A673 (cell line): ENCODE results near the gene FBXL7.

Experiments
- EZH2 ChIP-seq: fragments of 200-600 bp; sonication (generic); IDR thresholded peaks from 2 replicates; pipeline ENCODE4 v1.6.1; 2017; ENCODE audit warnings: borderline replicate concordance, low read depth, mild to moderate bottlenecking, mixed read lengths, antibody characterized with exemption, low read length; ENCODE audit not compliant: poor library complexity, severe bottlenecking
- TF ChIP-seq, protein P1 (sequence below): fragments of 300-800, 200-600 bp; sonication (generic); conservative IDR thresholded peaks from 2 replicates; pipeline ENCODE4 v1.5.1; 2017; ENCODE audit warnings: low read depth, mild to moderate bottlenecking, antibody characterized with exemption, low read length, moderate library complexity, mixed read lengths

DNA sequence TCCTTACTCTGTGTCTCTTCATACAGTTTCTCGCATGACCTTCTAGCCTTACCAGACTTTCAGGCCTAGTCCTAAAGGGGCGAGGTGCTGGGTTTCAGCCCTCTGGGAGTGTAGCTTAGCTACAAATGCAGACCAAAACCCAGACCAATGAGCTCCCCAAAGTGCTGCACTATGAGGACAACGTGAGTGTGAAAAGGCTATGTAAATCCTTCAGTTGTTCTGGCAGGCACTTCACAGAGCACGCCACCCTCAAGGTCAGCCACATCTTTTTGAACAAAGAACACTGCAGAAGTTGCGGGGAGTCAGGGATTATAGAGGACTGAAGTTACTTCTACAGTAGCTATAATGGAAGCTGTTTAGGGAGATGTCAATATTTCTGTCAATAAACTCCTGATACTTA, 377.9 kb downstream of the FBXL7 start:
- TF ChIP-seq, protein P1, sequence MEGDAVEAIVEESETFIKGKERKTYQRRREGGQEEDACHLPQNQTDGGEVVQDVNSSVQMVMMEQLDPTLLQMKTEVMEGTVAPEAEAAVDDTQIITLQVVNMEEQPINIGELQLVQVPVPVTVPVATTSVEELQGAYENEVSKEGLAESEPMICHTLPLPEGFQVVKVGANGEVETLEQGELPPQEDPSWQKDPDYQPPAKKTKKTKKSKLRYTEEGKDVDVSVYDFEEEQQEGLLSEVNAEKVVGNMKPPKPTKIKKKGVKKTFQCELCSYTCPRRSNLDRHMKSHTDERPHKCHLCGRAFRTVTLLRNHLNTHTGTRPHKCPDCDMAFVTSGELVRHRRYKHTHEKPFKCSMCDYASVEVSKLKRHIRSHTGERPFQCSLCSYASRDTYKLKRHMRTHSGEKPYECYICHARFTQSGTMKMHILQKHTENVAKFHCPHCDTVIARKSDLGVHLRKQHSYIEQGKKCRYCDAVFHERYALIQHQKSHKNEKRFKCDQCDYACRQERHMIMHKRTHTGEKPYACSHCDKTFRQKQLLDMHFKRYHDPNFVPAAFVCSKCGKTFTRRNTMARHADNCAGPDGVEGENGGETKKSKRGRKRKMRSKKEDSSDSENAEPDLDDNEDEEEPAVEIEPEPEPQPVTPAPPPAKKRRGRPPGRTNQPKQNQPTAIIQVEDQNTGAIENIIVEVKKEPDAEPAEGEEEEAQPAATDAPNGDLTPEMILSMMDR, result no peak
- no peak for TF ChIP-seq EZH2
